Dedifferentiated amniotic fluid mesenchymal stem cell (primary cell): ENCODE results near the gene INPP5D.
"Not testable (repeated sequence)": the region's sequence is repeated elsewhere in the genome, so short reads cannot be mapped to it uniquely, and the experiment has no call there.

Source experiments
- DNase-seq: peaks from one replicate; pipeline ENCODE4 v3.0.0-alpha.2; 2016; ENCODE audit errors: extremely low spot score

Gene INPP5D

GRCh38 chr2:233059797-233060500 lies at the start of gene INPP5D:
INPP5D (plus strand) TSS chr2:233060342; CDS start chr2:233060479, 137 bp downstream.
- DNase-seq = no peak

- DNase-seq = no peak
Observed at GRCh38 chr2:233010569-233011267, 49.4 kb upstream of the INPP5D start.

- no peak for DNase-seq
Observed at GRCh38 chr2:233011268-233011650, 48.9 kb upstream of the INPP5D start.

GRCh38 chr2:233011702-233012131 lies 48.4 kb upstream of the INPP5D start:
- DNase-seq = no peak

GRCh38 chr2:233012301-233012971 lies 47.7 kb upstream of the INPP5D start:
- DNase-seq = no peak

GRCh38 chr2:233013027-233013461 lies 47.1 kb upstream of the INPP5D start, which contains the start of gene NGEF:
NGEF (minus strand) TSS chr2:233013256; CDS start chr2:232974890, 38,366 bp downstream.
- no peak for DNase-seq

GRCh38 chr2:233013650-233014049 lies 46.5 kb upstream of the INPP5D start:
- DNase-seq = no peak

- no peak for DNase-seq
Observed at GRCh38 chr2:233015019-233015645, 45.0 kb upstream of the INPP5D start.

- no peak for DNase-seq
Observed at GRCh38 chr2:233017947-233018346, 42.2 kb upstream of the INPP5D start.

GRCh38 chr2:233019610-233020009 lies 40.5 kb upstream of the INPP5D start:
- not testable (repeated sequence) for DNase-seq

GRCh38 chr2:233020454-233020853 lies 39.7 kb upstream of the INPP5D start:
- no peak for DNase-seq

GRCh38 chr2:233021771-233022170 lies 38.4 kb upstream of the INPP5D start:
- no peak for DNase-seq

GRCh38 chr2:233022561-233022960 lies 37.6 kb upstream of the INPP5D start:
- no peak for DNase-seq

GRCh38 chr2:233023007-233023760 lies 37.0 kb upstream of the INPP5D start:
- no peak for DNase-seq

GRCh38 chr2:233023761-233024410 lies 36.3 kb upstream of the INPP5D start:
- DNase-seq = no peak

- DNase-seq = no peak
Observed at GRCh38 chr2:233025706-233026105, 34.4 kb upstream of the INPP5D start.

- DNase-seq = peak; percentile 55
Observed at GRCh38 chr2:233026198-233026813, 33.8 kb upstream of the INPP5D start.

GRCh38 chr2:233029321-233029720 lies 30.8 kb upstream of the INPP5D start:
- DNase-seq = no peak

GRCh38 chr2:233031556-233032500 lies 28.3 kb upstream of the INPP5D start:
- no peak for DNase-seq
